ENCODE results near the gene MAT1A. TPM values are rescaled to one million over a fixed set of nuclear protein-coding genes. Genes with fewer than 3 reads are reported as not detected.

Gene MAT1A
- total and polyA plus RNA-seq, 2 of the 13 experiments (the other 11 are each of a cell fraction or from before 2014, with no cell fraction given): 57.1 to 76.9 TPM

DNA sequence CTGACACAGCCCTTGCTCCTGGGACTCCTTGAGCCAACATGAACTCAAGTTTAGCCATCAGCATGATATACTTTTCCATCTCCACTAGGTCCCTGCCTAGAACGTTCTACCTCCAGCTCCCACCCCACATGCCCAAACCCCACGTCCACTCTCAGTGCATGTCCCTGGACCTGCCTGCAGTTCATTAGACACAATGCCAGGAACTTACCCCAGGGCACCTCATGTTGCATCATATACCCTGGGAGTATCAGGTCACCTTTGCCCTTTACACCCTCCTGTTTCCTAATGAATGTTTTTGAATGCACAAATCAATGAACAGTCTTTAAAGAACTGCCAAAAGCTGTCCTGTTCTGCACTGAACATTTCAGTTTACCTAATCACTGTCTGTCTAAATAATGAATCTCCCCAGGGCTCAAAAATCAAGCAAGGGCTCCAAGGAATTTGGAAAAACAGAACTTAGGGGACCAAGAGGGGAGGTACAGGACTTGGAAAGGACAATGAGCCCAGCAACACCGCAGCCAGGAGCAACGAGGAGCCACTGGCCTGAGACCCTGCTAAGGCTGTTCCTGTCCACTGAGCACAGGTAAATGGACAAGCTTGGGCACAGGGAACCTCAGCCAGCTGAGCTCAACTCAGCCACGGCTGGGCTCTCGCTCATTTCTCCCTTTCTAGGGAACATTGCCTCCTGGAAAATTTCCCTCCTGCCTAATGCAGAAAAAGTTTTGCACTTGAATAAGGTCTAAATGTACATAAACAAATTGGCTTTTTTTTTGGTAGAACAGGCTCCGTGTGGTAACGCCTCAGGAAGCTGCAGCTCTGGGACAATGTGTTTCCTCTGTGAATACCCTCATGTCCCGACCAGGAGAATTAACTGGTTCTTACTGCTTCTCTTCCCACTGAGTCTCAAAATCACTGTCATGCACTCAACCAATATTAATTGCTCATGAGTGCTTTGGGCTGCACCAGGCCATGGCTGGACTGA lies 7.4 kb downstream of the MAT1A start (continued):
- TF ChIP-seq ZBTB8A (CRISPR knock-in tag; IDR thresholded peaks at IDR 0.05; ENCODE audit: borderline replicate concordance, low read depth): peak; percentile 64; the same call in 1 of the 2 replicates
- no peak for TF ChIP-seq ZNF639 (CRISPR knock-in tag; conservative IDR thresholded peaks at IDR 0.05)
- peak; percentile 86 for TF ChIP-seq CREM (IDR thresholded peaks at IDR 0.05)
- no peak for TF ChIP-seq CREM (CRISPR knock-in tag; IDR thresholded peaks at IDR 0.05)
- TF ChIP-seq SMARCC2 (IDR thresholded peaks at IDR 0.05): no peak
- peak; percentile 46; the same call in 1 of the 2 replicates for TF ChIP-seq TBX3 (IDR thresholded peaks at IDR 0.05; ENCODE audit: borderline replicate concordance)
- TF ChIP-seq MIXL1 (CRISPR knock-in tag; IDR thresholded peaks at IDR 0.05): peak; percentile 93
- TF ChIP-seq, protein P1, sequence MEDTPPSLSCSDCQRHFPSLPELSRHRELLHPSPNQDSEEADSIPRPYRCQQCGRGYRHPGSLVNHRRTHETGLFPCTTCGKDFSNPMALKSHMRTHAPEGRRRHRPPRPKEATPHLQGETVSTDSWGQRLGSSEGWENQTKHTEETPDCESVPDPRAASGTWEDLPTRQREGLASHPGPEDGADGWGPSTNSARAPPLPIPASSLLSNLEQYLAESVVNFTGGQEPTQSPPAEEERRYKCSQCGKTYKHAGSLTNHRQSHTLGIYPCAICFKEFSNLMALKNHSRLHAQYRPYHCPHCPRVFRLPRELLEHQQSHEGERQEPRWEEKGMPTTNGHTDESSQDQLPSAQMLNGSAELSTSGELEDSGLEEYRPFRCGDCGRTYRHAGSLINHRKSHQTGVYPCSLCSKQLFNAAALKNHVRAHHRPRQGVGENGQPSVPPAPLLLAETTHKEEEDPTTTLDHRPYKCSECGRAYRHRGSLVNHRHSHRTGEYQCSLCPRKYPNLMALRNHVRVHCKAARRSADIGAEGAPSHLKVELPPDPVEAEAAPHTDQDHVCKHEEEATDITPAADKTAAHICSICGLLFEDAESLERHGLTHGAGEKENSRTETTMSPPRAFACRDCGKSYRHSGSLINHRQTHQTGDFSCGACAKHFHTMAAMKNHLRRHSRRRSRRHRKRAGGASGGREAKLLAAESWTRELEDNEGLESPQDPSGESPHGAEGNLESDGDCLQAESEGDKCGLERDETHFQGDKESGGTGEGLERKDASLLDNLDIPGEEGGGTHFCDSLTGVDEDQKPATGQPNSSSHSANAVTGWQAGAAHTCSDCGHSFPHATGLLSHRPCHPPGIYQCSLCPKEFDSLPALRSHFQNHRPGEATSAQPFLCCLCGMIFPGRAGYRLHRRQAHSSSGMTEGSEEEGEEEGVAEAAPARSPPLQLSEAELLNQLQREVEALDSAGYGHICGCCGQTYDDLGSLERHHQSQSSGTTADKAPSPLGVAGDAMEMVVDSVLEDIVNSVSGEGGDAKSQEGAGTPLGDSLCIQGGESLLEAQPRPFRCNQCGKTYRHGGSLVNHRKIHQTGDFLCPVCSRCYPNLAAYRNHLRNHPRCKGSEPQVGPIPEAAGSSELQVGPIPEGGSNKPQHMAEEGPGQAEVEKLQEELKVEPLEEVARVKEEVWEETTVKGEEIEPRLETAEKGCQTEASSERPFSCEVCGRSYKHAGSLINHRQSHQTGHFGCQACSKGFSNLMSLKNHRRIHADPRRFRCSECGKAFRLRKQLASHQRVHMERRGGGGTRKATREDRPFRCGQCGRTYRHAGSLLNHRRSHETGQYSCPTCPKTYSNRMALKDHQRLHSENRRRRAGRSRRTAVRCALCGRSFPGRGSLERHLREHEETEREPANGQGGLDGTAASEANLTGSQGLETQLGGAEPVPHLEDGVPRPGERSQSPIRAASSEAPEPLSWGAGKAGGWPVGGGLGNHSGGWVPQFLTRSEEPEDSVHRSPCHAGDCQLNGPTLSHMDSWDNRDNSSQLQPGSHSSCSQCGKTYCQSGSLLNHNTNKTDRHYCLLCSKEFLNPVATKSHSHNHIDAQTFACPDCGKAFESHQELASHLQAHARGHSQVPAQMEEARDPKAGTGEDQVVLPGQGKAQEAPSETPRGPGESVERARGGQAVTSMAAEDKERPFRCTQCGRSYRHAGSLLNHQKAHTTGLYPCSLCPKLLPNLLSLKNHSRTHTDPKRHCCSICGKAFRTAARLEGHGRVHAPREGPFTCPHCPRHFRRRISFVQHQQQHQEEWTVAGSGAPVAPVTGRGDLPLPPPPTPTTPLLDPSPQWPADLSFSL (CRISPR knock-in tag; IDR thresholded peaks at IDR 0.05): no peak
- TF ChIP-seq CEBPB (IDR thresholded peaks at IDR 0.05; ENCODE audit: borderline replicate concordance, low read depth, low read length): peak; percentile 98
- TF ChIP-seq LBX2 (CRISPR knock-in tag; IDR thresholded peaks at IDR 0.05; ENCODE audit: borderline replicate concordance): no peak
- TF ChIP-seq, protein P2, sequence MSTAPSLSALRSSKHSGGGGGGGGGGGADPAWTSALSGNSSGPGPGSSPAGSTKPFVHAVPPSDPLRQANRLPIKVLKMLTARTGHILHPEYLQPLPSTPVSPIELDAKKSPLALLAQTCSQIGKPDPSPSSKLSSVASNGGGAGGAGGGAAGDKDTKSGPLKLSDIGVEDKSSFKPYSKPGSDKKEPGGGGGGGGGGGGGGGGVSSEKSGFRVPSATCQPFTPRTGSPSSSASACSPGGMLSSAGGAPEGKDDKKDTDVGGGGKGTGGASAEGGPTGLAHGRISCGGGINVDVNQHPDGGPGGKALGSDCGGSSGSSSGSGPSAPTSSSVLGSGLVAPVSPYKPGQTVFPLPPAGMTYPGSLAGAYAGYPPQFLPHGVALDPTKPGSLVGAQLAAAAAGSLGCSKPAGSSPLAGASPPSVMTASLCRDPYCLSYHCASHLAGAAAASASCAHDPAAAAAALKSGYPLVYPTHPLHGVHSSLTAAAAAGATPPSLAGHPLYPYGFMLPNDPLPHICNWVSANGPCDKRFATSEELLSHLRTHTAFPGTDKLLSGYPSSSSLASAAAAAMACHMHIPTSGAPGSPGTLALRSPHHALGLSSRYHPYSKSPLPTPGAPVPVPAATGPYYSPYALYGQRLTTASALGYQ (CRISPR knock-in tag; IDR thresholded peaks at IDR 0.05): peak; percentile 52; the same call in 1 of the 2 replicates
- no peak for TF ChIP-seq ZNF839 (CRISPR knock-in tag; IDR thresholded peaks at IDR 0.05; ENCODE audit: borderline replicate concordance)

Measured in HepG2 (cell line).